MV-4-11 (cell line): ENCODE measurements around the gene ARHGEF4.

Experiments used
- DNase-seq: peaks from one replicate; lab custom pipeline; 2025; lab: John Stamatoyannopoulos, UW

The ARHGEF4 gene

GRCh38 chr2:131037398-131038257, 200.9 kb downstream of the ARHGEF4 start:
- no peak for DNase-seq

- no peak for DNase-seq
These were observed 201.8 kb downstream of the ARHGEF4 start for GRCh38 chr2:131038258-131039100.

- DNase-seq: no peak
These were observed 202.4 kb downstream of the ARHGEF4 start for GRCh38 chr2:131039101-131039440.

GRCh38 chr2:131039535-131039907, 202.8 kb downstream of the ARHGEF4 start:
- no peak for DNase-seq

GRCh38 chr2:131039908-131040660, 203.4 kb downstream of the ARHGEF4 start:
- DNase-seq: no peak

GRCh38 chr2:131040661-131041401, 204.1 kb downstream of the ARHGEF4 start:
- no peak for DNase-seq

GRCh38 chr2:131041402-131042147, 204.9 kb downstream of the ARHGEF4 start:
- no peak for DNase-seq

GRCh38 chr2:131042148-131042775, 205.5 kb downstream of the ARHGEF4 start:
- no peak for DNase-seq

GRCh38 chr2:131043199-131044074, 206.7 kb downstream of the ARHGEF4 start:
- DNase-seq: no peak

- DNase-seq: no peak
These were observed 207.5 kb downstream of the ARHGEF4 start for GRCh38 chr2:131044075-131044756.

GRCh38 chr2:131044757-131045150, 208.0 kb downstream of the ARHGEF4 start:
- DNase-seq: no peak

- DNase-seq: no peak
These were observed 208.7 kb downstream of the ARHGEF4 start for GRCh38 chr2:131045286-131046027.

GRCh38 chr2:131046028-131046917, 209.6 kb downstream of the ARHGEF4 start:
- DNase-seq: no peak

- DNase-seq: no peak
These were observed 210.4 kb downstream of the ARHGEF4 start for GRCh38 chr2:131046918-131047652.

- no peak for DNase-seq
These were observed 211.3 kb downstream of the ARHGEF4 start for GRCh38 chr2:131047920-131048560.

GRCh38 chr2:131048641-131049040, 211.9 kb downstream of the ARHGEF4 start:
- no peak for DNase-seq
